GM12878 (cell line): Measurements from ENCODE around the gene SUV39H1.
"Not testable (repeated sequence)": the region's sequence is repeated elsewhere in the genome, so short reads cannot be mapped to it uniquely, and the experiment has no call there.

Experiments used
- BRCA1 ChIP-seq: IDR thresholded peaks from 2 replicates; pipeline ENCODE4 v1.6.1; 2011; ENCODE audit warnings: low read depth, low read length, improper control_type of control experiment
- EZH2 ChIP-seq: IDR thresholded peaks from 2 replicates; pipeline ENCODE4 v1.6.1; 2012; ENCODE audit warnings: low read depth, mild to moderate bottlenecking, control low read depth, inconsistent platforms, low read length, borderline replicate concordance; ENCODE audit not compliant: control insufficient read depth
- POLR2A ChIP-seq: IDR thresholded peaks from 2 replicates; pipeline ENCODE4 v1.6.1; 2011; ENCODE audit warnings: low read depth, mild to moderate bottlenecking, low read length
- POLR2AphosphoS5 ChIP-seq: IDR thresholded peaks from 2 replicates; pipeline ENCODE4 v1.6.1; 2011; ENCODE audit warnings: mild to moderate bottlenecking, low read length, inconsistent platforms
- RBBP5 ChIP-seq: fragments of 200-600 bp; sonication (generic); conservative IDR thresholded peaks from 2 replicates; pipeline ENCODE4 v1.6.1; 2016
- SIN3A ChIP-seq: IDR thresholded peaks from 2 replicates; pipeline ENCODE4 v1.6.1; 2012; ENCODE audit warnings: low read depth, low read length, improper control_type of control experiment
- SMC3 ChIP-seq: IDR thresholded peaks from 2 replicates; pipeline ENCODE4 v1.6.1; 2011; ENCODE audit warnings: low read length, improper control_type of control experiment, borderline replicate concordance
- SREBF1 ChIP-seq: IDR thresholded peaks from 2 replicates; pipeline ENCODE4 v1.6.1; 2012; ENCODE audit warnings: mild to moderate bottlenecking, low read length
- TCF7 ChIP-seq: IDR thresholded peaks from 2 replicates; pipeline ENCODE4 v1.6.1; 2014; ENCODE audit warnings: antibody characterized with exemption, borderline replicate concordance
- TF ChIP-seq, protein P1 (sequence below): IDR thresholded peaks from 2 replicates; pipeline ENCODE4 v1.6.1; 2012; ENCODE audit warnings: low read depth, low read length, improper control_type of control experiment
- TF ChIP-seq, protein P2 (sequence below), 3 experiments: IDR thresholded peaks in 2 of 3; conservative IDR thresholded peaks in 1 of 3; 2 replicates each; pipeline ENCODE4 v1.5.1; 2011; ENCODE audit warnings: low read depth in 3 of 3, low read length in 3 of 3, mild to moderate bottlenecking in 3 of 3, control low read depth in 2 of 3, moderate library complexity in 2 of 3, inconsistent platforms in 1 of 3, mixed read lengths in 1 of 3; ENCODE audit not compliant: control insufficient read depth in 2 of 3, insufficient read depth in 1 of 3; ENCODE audit errors: extremely low read depth in 1 of 3
- TF ChIP-seq, protein P3 (sequence below): IDR thresholded peaks from 2 replicates; pipeline ENCODE4 v1.6.1; 2011; ENCODE audit warnings: borderline replicate concordance, low read depth, mild to moderate bottlenecking, moderate library complexity, low read length; ENCODE audit not compliant: insufficient read depth, poor library complexity, severe bottlenecking
- TF ChIP-seq, protein P4 (sequence below): fragments of 450-650 bp; IDR thresholded peaks from 2 replicates; pipeline ENCODE4 v1.6.1; 2018; ENCODE audit warnings: borderline replicate concordance, mild to moderate bottlenecking; ENCODE audit not compliant: partially characterized antibody

DNA sequence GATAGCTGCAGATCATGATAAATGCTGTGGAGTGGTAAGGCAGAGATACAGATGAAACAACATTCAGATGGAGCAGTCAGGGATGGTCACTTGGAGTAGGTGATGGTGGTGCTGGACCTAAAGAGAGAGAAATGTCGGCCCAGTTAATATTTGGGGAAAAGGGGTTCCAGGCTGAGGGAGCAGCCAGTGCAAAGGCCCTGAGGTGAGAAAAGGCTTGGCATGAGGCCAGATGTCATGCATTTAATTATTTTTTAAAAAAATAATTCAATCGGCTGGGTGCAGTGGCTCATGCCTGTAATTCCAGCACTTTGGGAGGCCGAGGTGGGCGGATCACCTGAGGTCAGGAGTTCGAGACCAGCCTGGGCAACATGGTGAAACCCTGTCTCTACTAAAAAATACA lies 4.8 kb upstream of the SUV39H1 start:
- not testable (repeated sequence) for TF ChIP-seq RBBP5, TCF7, SREBF1, SIN3A, EZH2, POLR2AphosphoS5, SMC3, POLR2A, BRCA1
- TF ChIP-seq, protein P1, sequence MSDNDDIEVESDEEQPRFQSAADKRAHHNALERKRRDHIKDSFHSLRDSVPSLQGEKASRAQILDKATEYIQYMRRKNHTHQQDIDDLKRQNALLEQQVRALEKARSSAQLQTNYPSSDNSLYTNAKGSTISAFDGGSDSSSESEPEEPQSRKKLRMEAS = not testable (repeated sequence)
- TF ChIP-seq, protein P2, sequence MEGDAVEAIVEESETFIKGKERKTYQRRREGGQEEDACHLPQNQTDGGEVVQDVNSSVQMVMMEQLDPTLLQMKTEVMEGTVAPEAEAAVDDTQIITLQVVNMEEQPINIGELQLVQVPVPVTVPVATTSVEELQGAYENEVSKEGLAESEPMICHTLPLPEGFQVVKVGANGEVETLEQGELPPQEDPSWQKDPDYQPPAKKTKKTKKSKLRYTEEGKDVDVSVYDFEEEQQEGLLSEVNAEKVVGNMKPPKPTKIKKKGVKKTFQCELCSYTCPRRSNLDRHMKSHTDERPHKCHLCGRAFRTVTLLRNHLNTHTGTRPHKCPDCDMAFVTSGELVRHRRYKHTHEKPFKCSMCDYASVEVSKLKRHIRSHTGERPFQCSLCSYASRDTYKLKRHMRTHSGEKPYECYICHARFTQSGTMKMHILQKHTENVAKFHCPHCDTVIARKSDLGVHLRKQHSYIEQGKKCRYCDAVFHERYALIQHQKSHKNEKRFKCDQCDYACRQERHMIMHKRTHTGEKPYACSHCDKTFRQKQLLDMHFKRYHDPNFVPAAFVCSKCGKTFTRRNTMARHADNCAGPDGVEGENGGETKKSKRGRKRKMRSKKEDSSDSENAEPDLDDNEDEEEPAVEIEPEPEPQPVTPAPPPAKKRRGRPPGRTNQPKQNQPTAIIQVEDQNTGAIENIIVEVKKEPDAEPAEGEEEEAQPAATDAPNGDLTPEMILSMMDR (IDR thresholded peaks at IDR 0.05 in 2 of 3, conservative IDR thresholded peaks at IDR 0.05 in 1 of 3; ENCODE audit: control insufficient read depth in 2 of 3, extremely low read depth in 1 of 3, insufficient read depth in 1 of 3, low read depth in 3 of 3, low read length in 3 of 3) = not testable (repeated sequence)
- TF ChIP-seq, protein P3, sequence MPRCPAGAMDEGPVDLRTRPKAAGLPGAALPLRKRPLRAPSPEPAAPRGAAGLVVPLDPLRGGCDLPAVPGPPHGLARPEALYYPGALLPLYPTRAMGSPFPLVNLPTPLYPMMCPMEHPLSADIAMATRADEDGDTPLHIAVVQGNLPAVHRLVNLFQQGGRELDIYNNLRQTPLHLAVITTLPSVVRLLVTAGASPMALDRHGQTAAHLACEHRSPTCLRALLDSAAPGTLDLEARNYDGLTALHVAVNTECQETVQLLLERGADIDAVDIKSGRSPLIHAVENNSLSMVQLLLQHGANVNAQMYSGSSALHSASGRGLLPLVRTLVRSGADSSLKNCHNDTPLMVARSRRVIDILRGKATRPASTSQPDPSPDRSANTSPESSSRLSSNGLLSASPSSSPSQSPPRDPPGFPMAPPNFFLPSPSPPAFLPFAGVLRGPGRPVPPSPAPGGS = not testable (repeated sequence)
- TF ChIP-seq, protein P4, sequence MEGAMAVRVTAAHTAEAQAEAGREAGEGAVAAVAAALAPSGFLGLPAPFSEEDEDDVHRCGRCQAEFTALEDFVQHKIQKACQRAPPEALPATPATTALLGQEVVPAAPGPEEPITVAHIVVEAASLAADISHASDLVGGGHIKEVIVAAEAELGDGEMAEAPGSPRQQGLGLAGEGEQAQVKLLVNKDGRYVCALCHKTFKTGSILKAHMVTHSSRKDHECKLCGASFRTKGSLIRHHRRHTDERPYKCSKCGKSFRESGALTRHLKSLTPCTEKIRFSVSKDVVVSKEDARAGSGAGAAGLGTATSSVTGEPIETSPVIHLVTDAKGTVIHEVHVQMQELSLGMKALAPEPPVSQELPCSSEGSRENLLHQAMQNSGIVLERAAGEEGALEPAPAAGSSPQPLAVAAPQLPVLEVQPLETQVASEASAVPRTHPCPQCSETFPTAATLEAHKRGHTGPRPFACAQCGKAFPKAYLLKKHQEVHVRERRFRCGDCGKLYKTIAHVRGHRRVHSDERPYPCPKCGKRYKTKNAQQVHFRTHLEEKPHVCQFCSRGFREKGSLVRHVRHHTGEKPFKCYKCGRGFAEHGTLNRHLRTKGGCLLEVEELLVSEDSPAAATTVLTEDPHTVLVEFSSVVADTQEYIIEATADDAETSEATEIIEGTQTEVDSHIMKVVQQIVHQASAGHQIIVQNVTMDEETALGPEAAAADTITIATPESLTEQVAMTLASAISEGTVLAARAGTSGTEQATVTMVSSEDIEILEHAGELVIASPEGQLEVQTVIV = not testable (repeated sequence)
